ENCODE measurements around the gene C8G.

DNA sequence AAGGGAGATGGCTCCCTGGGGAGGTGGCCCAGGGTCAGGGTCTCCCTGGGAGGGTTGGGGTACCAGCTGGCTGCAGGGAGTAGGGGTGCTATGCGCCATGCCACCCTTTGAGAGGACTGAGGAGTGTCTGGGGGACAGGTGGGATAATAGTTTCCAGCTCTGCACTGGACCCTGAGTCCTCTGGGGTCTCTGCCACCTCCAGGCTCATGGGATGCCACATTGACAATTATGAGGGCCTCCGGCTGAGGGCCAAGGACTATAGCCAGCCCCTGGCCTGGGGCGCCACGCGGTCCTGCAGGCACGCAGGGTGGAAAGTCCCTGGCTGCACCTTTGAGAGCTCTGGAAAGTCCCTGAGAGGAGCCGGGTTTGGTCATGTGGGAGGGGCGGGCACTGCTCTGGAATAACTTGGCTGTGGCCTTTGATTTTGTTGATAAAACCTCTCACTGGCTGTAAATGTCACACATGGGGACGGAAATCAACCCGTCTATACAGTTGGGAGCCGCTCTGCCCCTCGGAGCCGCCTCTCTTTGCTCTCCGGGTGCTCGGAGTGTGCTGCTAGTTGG is 42.7 kb upstream of the C8G start:
- TF ChIP-seq, protein P1, sequence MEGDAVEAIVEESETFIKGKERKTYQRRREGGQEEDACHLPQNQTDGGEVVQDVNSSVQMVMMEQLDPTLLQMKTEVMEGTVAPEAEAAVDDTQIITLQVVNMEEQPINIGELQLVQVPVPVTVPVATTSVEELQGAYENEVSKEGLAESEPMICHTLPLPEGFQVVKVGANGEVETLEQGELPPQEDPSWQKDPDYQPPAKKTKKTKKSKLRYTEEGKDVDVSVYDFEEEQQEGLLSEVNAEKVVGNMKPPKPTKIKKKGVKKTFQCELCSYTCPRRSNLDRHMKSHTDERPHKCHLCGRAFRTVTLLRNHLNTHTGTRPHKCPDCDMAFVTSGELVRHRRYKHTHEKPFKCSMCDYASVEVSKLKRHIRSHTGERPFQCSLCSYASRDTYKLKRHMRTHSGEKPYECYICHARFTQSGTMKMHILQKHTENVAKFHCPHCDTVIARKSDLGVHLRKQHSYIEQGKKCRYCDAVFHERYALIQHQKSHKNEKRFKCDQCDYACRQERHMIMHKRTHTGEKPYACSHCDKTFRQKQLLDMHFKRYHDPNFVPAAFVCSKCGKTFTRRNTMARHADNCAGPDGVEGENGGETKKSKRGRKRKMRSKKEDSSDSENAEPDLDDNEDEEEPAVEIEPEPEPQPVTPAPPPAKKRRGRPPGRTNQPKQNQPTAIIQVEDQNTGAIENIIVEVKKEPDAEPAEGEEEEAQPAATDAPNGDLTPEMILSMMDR (IDR thresholded peaks at IDR 0.05), result no peak
- TF ChIP-seq ZFX (IDR thresholded peaks at IDR 0.05; ENCODE audit: borderline replicate concordance), result no peak

Measured in 22Rv1 (cell line).